Upper lobe of left lung (tissue), 6 donors: Measurements from ENCODE around the gene ZSCAN30. TPM values are rescaled to one million over a fixed set of nuclear protein-coding genes. Genes with fewer than 3 reads are reported as not detected.

ENCODE experiments used
- ATAC-seq, 2 donors: fragments of 200-7000 bp; cut with Tn5 transposase; one replicate each; pipeline ENCODE4 v1.9.1; 2022; ENCODE audit warnings: mild to moderate bottlenecking in 2 of 2, moderate library complexity in 2 of 2; ENCODE audit not compliant: low FRiP score in 2 of 2
- DNase-seq, 2 donors: peaks; one replicate each; pipeline ENCODE4 v3.0.0-alpha.2; 2019 to 2020
- H3K27ac ChIP-seq, 4 donors: fragments of 200-600 bp; sonication (generic); one replicate each; pipeline ENCODE4 v1.5.1; 2016 to 2019
- H3K27me3 ChIP-seq, 4 donors: fragments of 200-600 bp; sonication (generic); one replicate each; pipeline ENCODE4 v1.5.1; 2017 to 2019
- H3K36me3 ChIP-seq, 4 donors: fragments of 200-600 bp; sonication (generic); one replicate each; pipeline ENCODE4 v1.5.1; 2016 to 2019
- H3K4me1 ChIP-seq, 4 donors: fragments of 200-600 bp; sonication (generic); one replicate each; pipeline ENCODE4 v1.5.1; 2018 to 2019
- H3K4me3 ChIP-seq, 4 donors: fragments of 200-600 bp; sonication (generic); one replicate each; pipeline ENCODE4 v1.5.1; 2017 to 2019; ENCODE audit warnings: mild to moderate bottlenecking in 2 of 4, moderate library complexity in 1 of 4
- H3K9me3 ChIP-seq, 4 donors: fragments of 200-600 bp; sonication (generic); one replicate each; pipeline ENCODE4 v1.5.1; 2018 to 2019
- CTCF ChIP-seq, 6 experiments: fragments of 450-650 bp in 4 of 6; fragments of 200-600 bp in 2 of 6; sonication (generic) in 2 of 6; IDR thresholded peaks; one replicate each; pipeline ENCODE4 v1.5.1; 2016 to 2019; ENCODE audit warnings: antibody characterized with exemption in 6 of 6
- EP300 ChIP-seq, 4 donors: sonication (generic); formaldehyde crosslinking; IDR thresholded peaks; one replicate each; pipeline ENCODE4 v1.5.1; 2017; ENCODE audit warnings: antibody characterized with exemption in 4 of 4, control low read depth in 2 of 4
- POLR2A ChIP-seq, 4 donors: fragments of 450-650 bp; IDR thresholded peaks; one replicate each; pipeline ENCODE4 v1.5.1; 2016 to 2017; ENCODE audit warnings: antibody characterized with exemption in 4 of 4, mild to moderate bottlenecking in 2 of 4
- POLR2AphosphoS5 ChIP-seq, 2 donors: sonication (generic); formaldehyde crosslinking; IDR thresholded peaks; one replicate each; pipeline ENCODE4 v1.5.1; 2017; ENCODE audit warnings: antibody characterized with exemption in 2 of 2
- WGBS, 2 donors: methylation state at CpG; one replicate each; pipeline ENCODE4 v1.1.5; 2017 to 2018; 5-methylcytosine and 5-hydroxymethylcytosine counted together
- total RNA-seq, 6 donors: library from RNA; depleted of rRNA in 4 of 6; stranded (reverse); fragments of >200 nt in 4 of 6; gene quantifications; one replicate each; pipeline versions ENCODE4 v1.1.0 to v1.2.1, GENCODE V29; 2016 to 2021
- donor health status: DM: no; HTN: no; CAD: no; lungs with moderate emphysema.
- donor health status: DM: no; HTN: yes; CAD: no; lungs with severe emphysema.

Gene ZSCAN30
- total RNA-seq, 6 donors from 2014 or later, result 11.4 to 67.1 (median 14.0) TPM

- TF ChIP-seq POLR2AphosphoS5 (IDR thresholded peaks at IDR 0.05) (no peak), POLR2A (IDR thresholded peaks at IDR 0.05) (no peak), EP300 (IDR thresholded peaks at IDR 0.05) (no peak), CTCF (IDR thresholded peaks at IDR 0.05) (no peak)
- H3K4me1 ChIP-seq, result peaks cover 4 to 11% (median 8%) of the 10 kb centered on the region in 4 donors
- H3K27ac ChIP-seq, result no peak overlapping the region
- DNase-seq (no peak), ATAC-seq (no peak)
- H3K9me3 ChIP-seq, result peaks cover 3 to 26% (median 9%) of the 10 kb centered on the region in 4 donors
- 97 to 100% methylated on average over 2 of the region's 2 CpGs for WGBS, 2 donors
- H3K4me3 ChIP-seq, result no peak overlapping the region
- H3K27me3 ChIP-seq, result no peaks in the 10 kb centered on the region
- H3K36me3 ChIP-seq, result peaks cover 0 to 33% (median 12%) of the 10 kb centered on the region in 4 donors
These were observed 6.0 kb upstream of the ZSCAN30 start for GRCh38 chr18:35296060-35296459.

GRCh38 chr18:35291166-35291565, 1.1 kb upstream of the ZSCAN30 start:
- H3K9me3 ChIP-seq, result no peaks in the 10 kb centered on the region
- H3K4me1 ChIP-seq, result peaks cover 17 to 33% (median 20%) of the 10 kb centered on the region in 4 donors
- H3K4me3 ChIP-seq, result peak overlapping the region in 3 of 4 donors; percentile 57 to 67 (median 59)
- H3K36me3 ChIP-seq, result peaks cover 0 to 6% (median 0%) of the 10 kb centered on the region in 4 donors
- DNase-seq, result no peak
- 87 to 88% methylated on average over 2 of the region's 2 CpGs for WGBS, 2 donors
- no peaks in the 10 kb centered on the region for H3K27me3 ChIP-seq
- H3K27ac ChIP-seq, result no peak overlapping the region
- no peak for ATAC-seq
- TF ChIP-seq CTCF (IDR thresholded peaks at IDR 0.05), result no peak
- no peak for TF ChIP-seq EP300 (IDR thresholded peaks at IDR 0.05)
- TF ChIP-seq POLR2A (IDR thresholded peaks at IDR 0.05), result no peak
- TF ChIP-seq POLR2AphosphoS5 (IDR thresholded peaks at IDR 0.05), result no peak

GRCh38 chr18:35289727-35290093, 319 bp downstream of the ZSCAN30 start:
- Histone ChIP-seq H3K27ac (peak overlapping the region; percentile 81 to 89 (median 88)), H3K9me3 (no peaks in the 10 kb centered on the region), H3K36me3 (no peaks in the 10 kb centered on the region), H3K27me3 (no peaks in the 10 kb centered on the region), H3K4me3 (peak overlapping the region; percentile 57 to 68 (median 63)), H3K4me1 (peaks cover 17 to 33% (median 20%) of the 10 kb centered on the region in 4 donors)
- 0% methylated on average over 8 of the region's 8 CpGs for WGBS, 2 donors
- no peak for TF ChIP-seq CTCF (IDR thresholded peaks at IDR 0.05)
- TF ChIP-seq POLR2AphosphoS5 (IDR thresholded peaks at IDR 0.05), result no peak
- TF ChIP-seq EP300 (IDR thresholded peaks at IDR 0.05), result no peak
- TF ChIP-seq POLR2A (IDR thresholded peaks at IDR 0.05), result no peak
- DNase-seq (peak in 1 of 2 donors; percentile 42), ATAC-seq (peak in 1 of 2 donors; percentile 14)

GRCh38 chr18:35289293-35289692, 736 bp downstream of the ZSCAN30 start:
- Histone ChIP-seq H3K4me3 (peak overlapping the region; percentile 57 to 68 (median 63)), H3K27me3 (no peaks in the 10 kb centered on the region), H3K27ac (peak overlapping the region; percentile 81 to 89 (median 88)), H3K9me3 (no peaks in the 10 kb centered on the region), H3K4me1 (peaks cover 17 to 33% (median 20%) of the 10 kb centered on the region in 4 donors), H3K36me3 (peaks cover 0 to 3% (median 0%) of the 10 kb centered on the region in 4 donors)
- ATAC-seq (peak in 1 of 2 donors; percentile 43), DNase-seq (no peak)
- TF ChIP-seq EP300 (IDR thresholded peaks at IDR 0.05) (no peak), POLR2A (IDR thresholded peaks at IDR 0.05) (no peak), CTCF (IDR thresholded peaks at IDR 0.05) (no peak), POLR2AphosphoS5 (IDR thresholded peaks at IDR 0.05) (no peak)
- WGBS, 2 donors, result 7 to 9% methylated on average over 6 of the region's 6 CpGs

GRCh38 chr18:35284841-35285240, 5.2 kb downstream of the ZSCAN30 start:
- ATAC-seq (no peak), DNase-seq (no peak)
- TF ChIP-seq POLR2A (IDR thresholded peaks at IDR 0.05) (no peak), CTCF (IDR thresholded peaks at IDR 0.05) (no peak), POLR2AphosphoS5 (IDR thresholded peaks at IDR 0.05) (no peak), EP300 (IDR thresholded peaks at IDR 0.05) (no peak)
- no peaks in the 10 kb centered on the region for H3K9me3 ChIP-seq
- H3K4me3 ChIP-seq, result no peak overlapping the region
- no peak overlapping the region for H3K27ac ChIP-seq
- H3K4me1 ChIP-seq, result peaks cover 6 to 16% (median 8%) of the 10 kb centered on the region in 4 donors
- H3K27me3 ChIP-seq, result no peaks in the 10 kb centered on the region
- 96 to 100% methylated on average over 2 to 3 of the region's 3 CpGs for WGBS, 2 donors
- peaks cover 0 to 19% (median 7%) of the 10 kb centered on the region in 4 donors for H3K36me3 ChIP-seq
